Measurements from ENCODE around the gene ERBB4.

GRCh38 chr2:212226114-212226513, 312.5 kb downstream of the ERBB4 start:
- no peak for TF ChIP-seq CTCF (IDR thresholded peaks at IDR 0.05; ENCODE audit: low read length)
- TF ChIP-seq EZH2phosphoT487 (IDR thresholded peaks at IDR 0.05; ENCODE audit: low read length), result no peak

Measured in MM.1S (cell line).